ENCODE data around the gene DPF3.

GRCh38 chr14:72800296-72800695 lies 93.6 kb downstream of the DPF3 start:
- TF ChIP-seq CTCF (IDR thresholded peaks at IDR 0.05) (no peak), POLR2A (IDR thresholded peaks at IDR 0.05) (no peak)

Data from lower leg skin (tissue), 3 donors.